ENCODE data around the gene ANKMY1. TPM values are rescaled to one million over a fixed set of nuclear protein-coding genes. Genes with fewer than 3 reads are reported as not detected.

The ANKMY1 gene
- total RNA-seq, 4 donors from 2014 or later = 15.1 to 64.0 (median 27.5) TPM

- Histone ChIP-seq H3K9me3 (no peaks in the 10 kb centered on the region), H3K36me3 (peaks cover 0 to under 1% (median 0%) of the 10 kb centered on the region in 4 donors), H3K27me3 (no peaks in the 10 kb centered on the region), H3K4me1 (peaks cover 0 to 4% (median 0%) of the 10 kb centered on the region in 4 donors), H3K4me3 (no peak overlapping the region), H3K27ac (no peak overlapping the region)
- DNase-seq = peak; percentile 6
- TF ChIP-seq CTCF (IDR thresholded peaks at IDR 0.05) = no peak
- TF ChIP-seq POLR2A (IDR thresholded peaks at IDR 0.05) = no peak
- no peak for TF ChIP-seq POLR2AphosphoS5 (IDR thresholded peaks at IDR 0.05)
- no peak for TF ChIP-seq EP300 (IDR thresholded peaks at IDR 0.05; ENCODE audit: low read depth)
- intact Hi-C loops (cut with DNase I; ENCODE audit: low total_unique reads) = no loop called here
- WGBS, 2 donors (ENCODE audit: low coverage in 1 of 2) = 92% methylated on average over 17 of the region's 17 CpGs; no CpG with 5 or more reads in 1 of the 2 donors
- in situ Hi-C loops (cut with MboI; ENCODE audit: low pct_ligation_motif_present in 1 of 4, low pct_unique_long_range_greater_than_20kb in 1 of 4, low sequenced_read_pairs in 3 of 4) = no loop called here
Observed at GRCh38 chr2:240596080-240596460, 38.3 kb upstream of the ANKMY1 start.

GRCh38 chr2:240595381-240596079 is 37.7 kb upstream of the ANKMY1 start:
- H3K27me3 ChIP-seq = no peaks in the 10 kb centered on the region
- peaks cover 0 to 5% (median 0%) of the 10 kb centered on the region in 4 donors for H3K36me3 ChIP-seq
- in situ Hi-C loops (cut with MboI; ENCODE audit: low pct_ligation_motif_present in 1 of 4, low pct_unique_long_range_greater_than_20kb in 1 of 4, low sequenced_read_pairs in 3 of 4) = no loop called here

GRCh38 chr2:240594511-240595380 is 37.0 kb upstream of the ANKMY1 start:
- Histone ChIP-seq H3K9me3 (no peaks in the 10 kb centered on the region), H3K4me3 (no peak overlapping the region), H3K4me1 (peaks cover 0 to 4% (median 0%) of the 10 kb centered on the region in 4 donors), H3K36me3 (peaks cover 0 to 5% (median 0%) of the 10 kb centered on the region in 4 donors), H3K27ac (no peak overlapping the region), H3K27me3 (no peaks in the 10 kb centered on the region)
- 91% methylated on average over 32 of the region's 34 CpGs; no CpG with 5 or more reads in 1 of the 2 donors for WGBS, 2 donors (ENCODE audit: low coverage in 1 of 2)
- TF ChIP-seq POLR2AphosphoS5 (IDR thresholded peaks at IDR 0.05) (no peak), EP300 (IDR thresholded peaks at IDR 0.05; ENCODE audit: low read depth) (no peak), CTCF (IDR thresholded peaks at IDR 0.05) (no peak), POLR2A (IDR thresholded peaks at IDR 0.05) (no peak)
- DNase-seq = peak; percentile 4
- in situ Hi-C loops (cut with MboI; ENCODE audit: low pct_ligation_motif_present in 1 of 4, low pct_unique_long_range_greater_than_20kb in 1 of 4, low sequenced_read_pairs in 3 of 4) = no loop called here
- intact Hi-C loops (cut with DNase I; ENCODE audit: low total_unique reads) = no loop called here

More at GRCh38 chr2:240595381-240596079, 37.7 kb upstream of the ANKMY1 start:
- 69% methylated on average over 18 of the region's 18 CpGs; no CpG with 5 or more reads in 1 of the 2 donors for WGBS, 2 donors (ENCODE audit: low coverage in 1 of 2)
- H3K4me1 ChIP-seq = peaks cover 0 to 4% (median 0%) of the 10 kb centered on the region in 4 donors
- H3K27ac ChIP-seq = no peak overlapping the region
- no peak overlapping the region for H3K4me3 ChIP-seq
- TF ChIP-seq CTCF (IDR thresholded peaks at IDR 0.05) = peak in 2 of 5 experiments; percentile 8 to 38
- no peak for TF ChIP-seq POLR2AphosphoS5 (IDR thresholded peaks at IDR 0.05)
- intact Hi-C loops (cut with DNase I; ENCODE audit: low total_unique reads) = no loop called here
- H3K9me3 ChIP-seq = no peaks in the 10 kb centered on the region
- DNase-seq = peak; percentile 27
